GM21528 (cell line): Measurements from ENCODE around the gene LBH.

Source experiments
- ATAC-seq: cut with Tn5 transposase; IDR thresholded peaks from one replicate; pipeline ENCODE4 v1.9.1; 2021; ENCODE audit warnings: mild to moderate bottlenecking, moderate library complexity; ENCODE audit not compliant: unreplicated experiment, low FRiP score

Gene LBH

DNA sequence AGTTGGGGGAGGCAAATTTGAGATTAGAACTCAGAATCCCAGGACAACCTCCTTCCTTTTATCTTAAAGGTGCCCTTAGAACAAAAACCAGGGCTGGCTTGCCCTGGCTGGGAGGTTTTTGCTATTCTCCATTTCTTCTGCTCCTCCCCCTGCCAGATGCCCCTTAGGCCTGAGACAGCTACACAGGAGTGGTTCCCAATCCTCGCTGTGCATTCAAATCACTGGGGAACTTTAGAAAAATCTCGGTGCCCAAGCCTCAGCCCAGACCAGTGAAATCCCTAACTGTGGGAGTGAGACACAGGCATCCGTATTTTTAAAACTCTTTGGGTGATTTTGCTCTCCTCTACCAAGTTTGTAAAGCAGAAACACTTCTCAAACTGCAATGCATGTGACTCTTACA, 38.8 kb downstream of the LBH start:
- ATAC-seq: no peak

DNA sequence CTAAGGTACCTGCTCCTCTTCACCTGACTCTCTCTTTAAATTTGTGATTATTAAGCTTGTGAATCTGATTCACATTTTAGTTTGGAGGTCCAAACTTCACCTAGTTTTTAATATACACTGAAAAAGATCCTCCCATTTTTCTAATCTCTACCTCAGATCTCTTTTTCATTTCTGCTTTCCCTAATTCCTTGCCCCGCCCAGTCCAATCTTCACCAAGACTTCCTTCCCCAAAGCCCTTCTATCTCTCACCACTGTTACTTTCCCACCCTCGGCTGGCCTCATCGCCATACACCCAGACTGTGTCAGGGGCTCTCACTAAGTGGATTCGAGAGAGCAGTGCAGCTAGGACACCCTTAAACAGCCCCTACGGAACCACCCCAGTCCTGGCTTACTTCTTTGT, 40.0 kb downstream of the LBH start:
- ATAC-seq: no peak

GRCh38 chr2:30272286-30272685, 41.0 kb downstream of the LBH start:
- no peak for ATAC-seq

GRCh38 chr2:30272761-30273573, 41.6 kb downstream of the LBH start:
- no peak for ATAC-seq

- no peak for ATAC-seq
These were observed 42.2 kb downstream of the LBH start for GRCh38 chr2:30273574-30273929.

GRCh38 chr2:30275256-30275655, 43.9 kb downstream of the LBH start:
- no peak for ATAC-seq

DNA sequence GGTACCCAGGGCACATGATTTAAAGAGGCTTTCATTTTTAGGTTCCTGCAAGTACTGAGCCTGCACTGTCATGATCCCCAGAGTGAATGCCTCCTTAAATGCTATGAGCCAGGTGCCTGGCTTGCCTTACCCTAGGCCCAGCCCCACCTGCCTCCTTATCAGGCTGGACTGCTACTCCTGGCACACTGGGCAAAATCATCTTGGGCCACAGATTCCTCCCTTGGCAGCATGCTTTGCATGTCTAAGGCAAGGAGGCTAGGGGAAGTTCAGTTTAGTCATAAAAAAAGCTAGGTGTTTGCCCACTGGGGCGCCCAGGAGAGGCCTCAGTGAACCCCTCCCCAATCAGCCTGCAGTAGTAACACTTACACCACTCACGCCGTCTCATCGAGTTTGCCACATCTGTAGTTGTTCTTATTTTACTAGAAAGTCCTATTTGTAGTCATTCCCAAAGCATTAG, 45.1 kb downstream of the LBH start:
- no peak for ATAC-seq

DNA sequence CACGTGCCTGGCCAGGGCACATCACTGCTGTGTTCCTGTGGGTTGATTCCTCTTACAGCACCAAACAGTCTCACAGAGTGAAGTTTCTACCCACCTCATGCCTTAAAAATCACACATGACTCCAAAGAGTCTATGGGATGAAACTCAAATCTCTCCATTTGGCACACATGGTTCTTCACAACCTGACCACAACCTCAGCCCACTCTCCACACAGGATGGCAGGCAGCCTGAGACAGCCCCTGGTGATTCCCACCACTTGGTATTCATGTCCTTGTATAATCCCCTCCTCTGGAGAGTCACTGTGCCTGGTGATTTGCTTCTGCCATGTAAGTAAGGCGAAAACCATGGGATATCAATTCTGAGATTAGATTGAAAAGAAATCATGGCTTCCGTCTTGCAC, 46.2 kb downstream of the LBH start:
- no peak for ATAC-seq

DNA sequence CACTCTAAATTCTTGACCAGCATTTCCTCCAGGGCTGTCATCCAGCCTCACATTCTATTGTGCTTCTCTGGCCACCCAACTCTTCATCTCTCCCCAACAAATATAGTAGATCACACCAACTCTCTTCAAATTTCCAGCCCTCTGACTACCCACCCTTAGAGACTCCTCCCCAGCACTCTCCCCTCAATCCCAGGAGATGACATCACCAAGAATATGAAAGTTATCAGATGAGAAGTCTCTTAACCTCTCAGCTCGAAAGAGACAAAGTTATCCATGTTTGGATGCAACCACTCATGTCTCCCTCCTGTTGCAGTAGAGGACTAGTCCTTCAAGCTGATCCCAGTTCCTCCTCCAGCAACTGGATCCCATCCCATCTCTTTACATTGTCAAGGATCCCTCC, 47.1 kb downstream of the LBH start:
- no peak for ATAC-seq

- no peak for ATAC-seq
These were observed 49.5 kb downstream of the LBH start for GRCh38 chr2:30280596-30281434.

- ATAC-seq: peak; percentile 45
These were observed 50.7 kb downstream of the LBH start for GRCh38 chr2:30282081-30282480.

DNA sequence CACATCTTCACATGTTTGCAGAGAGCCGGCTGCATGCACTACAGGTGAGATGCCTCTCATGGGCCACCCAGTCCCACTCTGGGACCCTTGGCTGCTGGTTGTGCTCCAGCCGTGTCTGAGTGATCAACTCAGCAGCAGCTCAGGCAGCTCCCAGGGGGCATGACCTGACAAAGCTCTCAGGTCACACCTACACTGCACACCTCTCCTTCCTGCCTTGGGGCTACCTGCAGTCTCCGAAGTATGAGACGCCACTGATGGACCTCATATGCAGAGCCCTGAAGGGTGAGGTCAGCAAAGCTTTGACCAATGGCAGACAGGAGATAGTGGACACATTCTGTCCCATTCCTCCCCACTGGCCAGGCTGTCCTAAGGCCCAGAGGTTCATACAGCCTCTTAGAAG, 51.4 kb downstream of the LBH start:
- ATAC-seq: no peak

- no peak for ATAC-seq
These were observed 52.7 kb downstream of the LBH start for GRCh38 chr2:30283931-30284565.

DNA sequence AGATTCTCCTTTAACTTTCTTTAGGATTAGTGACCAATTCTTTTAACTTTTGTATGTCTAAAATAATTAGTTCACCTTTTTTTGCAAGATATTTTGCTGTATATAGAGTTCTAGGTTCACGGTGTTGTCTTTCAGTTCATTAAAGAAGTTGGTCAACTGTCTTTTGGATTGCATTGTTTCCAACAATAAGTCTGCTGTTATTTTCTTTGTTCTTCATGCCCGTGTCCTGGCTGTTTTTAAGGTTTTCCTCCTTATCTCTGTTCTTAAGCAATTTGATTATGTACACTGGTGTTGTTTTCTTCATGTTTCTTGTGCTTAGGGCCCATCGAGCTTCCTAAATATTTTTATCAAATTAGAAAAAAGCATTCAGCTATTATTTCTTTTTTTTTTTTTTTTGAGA, 54.4 kb downstream of the LBH start:
- ATAC-seq: no peak

GRCh38 chr2:30287190-30287840, 56.0 kb downstream of the LBH start:
- peak; percentile 13 for ATAC-seq

DNA sequence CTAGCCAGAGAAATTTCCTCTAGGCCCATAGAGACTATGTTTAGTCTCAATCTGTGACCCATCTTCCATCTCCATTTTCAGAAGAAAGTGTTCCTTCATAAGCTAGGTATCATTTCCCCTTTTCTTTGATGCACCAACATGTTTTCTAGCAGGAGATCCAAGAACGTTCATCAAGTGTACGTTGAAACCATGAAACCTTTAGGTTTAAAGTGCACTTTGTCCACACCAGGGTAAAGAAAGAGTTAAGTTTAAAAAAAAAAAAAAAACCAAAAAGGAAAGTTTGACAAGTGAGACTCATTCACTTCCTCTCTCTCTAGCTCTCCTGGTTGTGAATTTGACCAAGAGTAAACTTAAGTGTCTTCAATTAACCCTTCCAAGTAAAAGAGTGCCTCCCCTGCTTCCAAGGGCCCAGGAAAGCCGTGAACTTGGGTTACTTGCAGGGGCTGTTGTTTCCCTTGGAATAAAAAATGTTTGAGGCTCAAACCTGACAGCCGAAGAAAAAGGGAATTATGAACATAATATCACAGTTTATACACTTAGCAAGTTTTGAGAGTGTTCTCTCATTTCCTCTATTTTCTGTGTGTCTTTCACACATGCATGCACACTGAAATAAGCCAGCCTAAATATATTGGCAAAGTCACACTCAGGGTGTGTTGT, 56.7 kb downstream of the LBH start:
- ATAC-seq: peak; percentile 68

GRCh38 chr2:30288561-30288960, 57.2 kb downstream of the LBH start:
- ATAC-seq: no peak

- no peak for ATAC-seq
These were observed 62.1 kb downstream of the LBH start for GRCh38 chr2:30293303-30293921.

- no peak for ATAC-seq
These were observed 62.8 kb downstream of the LBH start for GRCh38 chr2:30294133-30294532.

DNA sequence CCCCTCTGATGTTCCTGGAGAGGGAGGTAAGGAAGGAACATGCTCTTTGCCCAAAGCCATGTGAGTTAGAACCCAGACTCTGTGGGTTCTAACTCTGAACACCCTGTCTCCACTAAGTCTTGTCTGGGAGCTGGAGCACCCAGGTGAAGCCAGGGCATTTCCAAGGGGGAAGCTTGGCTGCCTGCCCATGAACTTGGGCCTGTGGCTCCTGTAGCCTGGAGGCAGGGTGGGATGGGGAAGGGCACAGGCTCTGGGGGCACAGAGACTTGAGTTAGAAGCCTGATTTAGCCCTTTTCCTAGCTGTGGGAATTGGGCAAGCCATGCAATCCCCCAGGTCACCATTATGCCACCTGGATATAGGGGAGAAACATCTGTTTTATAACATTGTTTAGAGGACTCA, 65.2 kb downstream of the LBH start:
- ATAC-seq: no peak
